Measurements from ENCODE around the gene CTPS1. TPM values are rescaled to one million over a fixed set of nuclear protein-coding genes. Genes with fewer than 3 reads are reported as not detected.

CTPS1 gene
- total RNA-seq, 1 experiment from 2014 or later = 34.4 TPM

Small RNA genes within 50 kb of the gene (small RNA-seq; reads per million reads assigned to genes)
- not detected for gene UBE2V1P8

Other genes with a start within 250 kb of the CTPS1 start
- gene KCNQ4, start 195.9 kb upstream of the CTPS1 start, total RNA-seq (2014; rRNA removed; shearing (Covaris generic); ENCODE audit: low replicate concordance) = 2.3 and 3.2 TPM in 2 replicates
- not detected in 2 replicates for gene CITED4, start 117.3 kb upstream of the CTPS1 start, total RNA-seq (2014; rRNA removed; shearing (Covaris generic); ENCODE audit: low replicate concordance)
- gene SLFNL1, start 42.0 kb downstream of the CTPS1 start, total RNA-seq (2014; rRNA removed; shearing (Covaris generic); ENCODE audit: low replicate concordance) = 0.89 and 1.5 TPM in 2 replicates

All from Karpas-422 (cell line).